Neural cell (in vitro differentiated cells): ENCODE data around the gene GRIA2. TPM values are rescaled to one million over a fixed set of nuclear protein-coding genes. Genes with fewer than 3 reads are reported as not detected.

Source experiments
- H2AFZ ChIP-seq: fragments of 200-600, 300-800 bp; sonication (generic), shearing (Covaris generic); 2 replicates; pipeline ENCODE4 v1.6.0; 2014; ENCODE audit warnings: low read depth, mild to moderate bottlenecking, antibody characterized with exemption, low read length, moderate library complexity
- H3F3A ChIP-seq: fragments of 200-600 bp; shearing (Covaris generic); 2 replicates; pipeline ENCODE4 v1.6.1; 2016; ENCODE audit warnings: mild to moderate bottlenecking, moderate library complexity, mixed read lengths, antibody characterized with exemption, low read length; ENCODE audit not compliant: insufficient read depth, poor library complexity, severe bottlenecking
- H3K27ac ChIP-seq: fragments of 200-600, 300-800 bp; sonication (generic), shearing (Covaris generic); 2 replicates; pipeline ENCODE4 v1.5.1; 2014; ENCODE audit warnings: mild to moderate bottlenecking, low read length, moderate library complexity
- H3K27me3 ChIP-seq: fragments of 300-800, 200-600 bp; sonication (generic), shearing (Covaris generic); 2 replicates; pipeline ENCODE4 v1.6.0; 2014; ENCODE audit warnings: mild to moderate bottlenecking, low read depth, low read length, moderate library complexity; ENCODE audit not compliant: insufficient read depth
- H3K36me3 ChIP-seq: fragments of 300-800, 200-600 bp; sonication (generic), shearing (Covaris generic); 2 replicates; pipeline ENCODE4 v1.5.1; 2014; ENCODE audit warnings: mild to moderate bottlenecking, antibody characterized with exemption, low read length, moderate library complexity; ENCODE audit not compliant: insufficient read depth
- H3K4me2 ChIP-seq: fragments of 300-800, 200-600 bp; sonication (generic), shearing (Covaris generic); 2 replicates; pipeline ENCODE4 v1.6.0; 2014; ENCODE audit warnings: mild to moderate bottlenecking, low read length
- H3K4me3 ChIP-seq: fragments of 300-800, 200-600 bp; sonication (generic), shearing (Covaris generic); 2 replicates; pipeline ENCODE4 v1.5.1; 2014; ENCODE audit warnings: mild to moderate bottlenecking, low read length, moderate library complexity
- H3K79me2 ChIP-seq: fragments of 200-600 bp; shearing (Covaris generic); replicated peaks from 2 replicates; pipeline ENCODE4 v1.6.0; 2014; ENCODE audit warnings: mild to moderate bottlenecking, low read length, moderate library complexity; ENCODE audit not compliant: insufficient read depth
- H3K9ac ChIP-seq: fragments of 300-800, 200-600 bp; sonication (generic), shearing (Covaris generic); 2 replicates; pipeline ENCODE4 v1.6.1; 2016; ENCODE audit warnings: mild to moderate bottlenecking, low read length, mixed read lengths
- H3K9me2 ChIP-seq: fragments of 200-600 bp; shearing (Covaris generic); 2 replicates; pipeline ENCODE4 v1.6.1; 2016; ENCODE audit warnings: mild to moderate bottlenecking, low read length, mixed read lengths; ENCODE audit not compliant: insufficient read depth
- H3K9me3 ChIP-seq: fragments of 200-600, 300-800 bp; sonication (generic), shearing (Covaris generic); 2 replicates; pipeline ENCODE4 v1.6.1; 2016; ENCODE audit warnings: mild to moderate bottlenecking, mixed run types, low read length, moderate library complexity, mixed read lengths
- H4K20me1 ChIP-seq: fragments of 200-600 bp; shearing (Covaris generic); 2 replicates; pipeline ENCODE4 v1.6.1; 2016; ENCODE audit warnings: mild to moderate bottlenecking, mixed run types; ENCODE audit not compliant: insufficient read depth
- CTCF ChIP-seq: fragments of 450-650 bp; IDR thresholded peaks from 2 replicates; pipeline ENCODE4 v1.5.1; 2014; ENCODE audit warnings: antibody characterized with exemption, mild to moderate bottlenecking, moderate library complexity; ENCODE audit not compliant: poor library complexity, severe bottlenecking
- EP300 ChIP-seq: fragments of 450-650 bp; conservative IDR thresholded peaks from 2 replicates; pipeline ENCODE4 v1.6.1; 2014; ENCODE audit warnings: antibody characterized with exemption, mild to moderate bottlenecking, moderate library complexity; ENCODE audit not compliant: poor library complexity, severe bottlenecking
- EZH2 ChIP-seq: fragments of 200-600, 300-800 bp; shearing (Covaris generic), sonication (generic); IDR thresholded peaks from 2 replicates; pipeline ENCODE4 v1.6.1; 2014; ENCODE audit warnings: antibody characterized with exemption, low read length, borderline replicate concordance, mild to moderate bottlenecking; ENCODE audit not compliant: insufficient read depth, poor library complexity, severe bottlenecking
- MXI1 ChIP-seq: fragments of 450-650 bp; conservative IDR thresholded peaks from 2 replicates; pipeline ENCODE4 v1.6.1; 2014; ENCODE audit warnings: antibody characterized with exemption, mild to moderate bottlenecking; ENCODE audit not compliant: poor library complexity, severe bottlenecking
- POLR2AphosphoS5 ChIP-seq: IDR thresholded peaks from 2 replicates; pipeline ENCODE4 v1.6.1; 2012
- RAD21 ChIP-seq: fragments of 450-650 bp; conservative IDR thresholded peaks from 2 replicates; pipeline ENCODE4 v1.6.1; 2014; ENCODE audit warnings: antibody characterized with exemption, mild to moderate bottlenecking, moderate library complexity
- REST ChIP-seq: IDR thresholded peaks from 2 replicates; pipeline ENCODE4 v1.6.1; 2012; ENCODE audit warnings: borderline replicate concordance
- SMC3 ChIP-seq: fragments of 450-650 bp; conservative IDR thresholded peaks from 2 replicates; pipeline ENCODE4 v1.6.1; 2014; ENCODE audit warnings: antibody characterized with exemption, mild to moderate bottlenecking, moderate library complexity; ENCODE audit not compliant: poor library complexity
- TAF1 ChIP-seq: IDR thresholded peaks from 2 replicates; pipeline ENCODE4 v1.6.1; 2012; ENCODE audit warnings: low read depth
- polyA plus RNA-seq: library from polyadenylated mRNA; depleted of rRNA; stranded (reverse); fragments of >200 nt; gene quantifications from 2 replicates; pipeline ENCODE4 v1.2.3, GENCODE V29; 2014

Gene GRIA2
- polyA plus RNA-seq, 1 donor from 2014 or later = 823 TPM

- no peaks in the 10 kb centered on the region for H4K20me1 ChIP-seq
- H3F3A ChIP-seq = peaks cover 8% of the 10 kb centered on the region
- H2AFZ ChIP-seq = no peak overlapping the region
- H3K9me2 ChIP-seq = no peaks in the 10 kb centered on the region
- no peaks in the 10 kb centered on the region for H3K36me3 ChIP-seq
- no peak for TF ChIP-seq POLR2AphosphoS5
- peak; percentile 80 for TF ChIP-seq SMC3
- TF ChIP-seq REST = no peak
- no peak for TF ChIP-seq TAF1
- no peak for TF ChIP-seq EZH2
- peak; percentile 74 for TF ChIP-seq CTCF
- no peak for TF ChIP-seq MXI1
- TF ChIP-seq EP300 = no peak
- peak; percentile 71 for TF ChIP-seq RAD21
- peaks cover 21% of the 10 kb centered on the region for H3K79me2 ChIP-seq
- no peaks in the 10 kb centered on the region for H3K9me3 ChIP-seq
- H3K4me2 ChIP-seq = no peak overlapping the region
- no peak overlapping the region for H3K4me3 ChIP-seq
- no peak overlapping the region for H3K27ac ChIP-seq
- H3K9ac ChIP-seq = no peak overlapping the region
- peaks cover 4% of the 10 kb centered on the region for H3K27me3 ChIP-seq
Measured at GRCh38 chr4:157217708-157218107, 2.8 kb upstream of the GRIA2 start.

GRCh38 chr4:157219711-157220370 is 687 bp upstream of the GRIA2 start:
- H3K36me3 ChIP-seq = no peaks in the 10 kb centered on the region
- H2AFZ ChIP-seq = peak overlapping the region; percentile 54
- H3K79me2 ChIP-seq = peaks cover 42% of the 10 kb centered on the region
- H3K27me3 ChIP-seq = peaks cover 4% of the 10 kb centered on the region
- H3K4me3 ChIP-seq = peak overlapping the region; percentile 71
- peak overlapping the region; percentile 96 for H3K9ac ChIP-seq
- H3K27ac ChIP-seq = peak overlapping the region; percentile 94
- H4K20me1 ChIP-seq = no peaks in the 10 kb centered on the region
- H3K4me2 ChIP-seq = peak overlapping the region; percentile 99
- H3F3A ChIP-seq = peaks cover 10% of the 10 kb centered on the region
- TF ChIP-seq POLR2AphosphoS5 (no peak), CTCF (no peak), REST (no peak), EZH2 (no peak), EP300 (no peak), SMC3 (no peak)
- no peaks in the 10 kb centered on the region for H3K9me3 ChIP-seq
- no peaks in the 10 kb centered on the region for H3K9me2 ChIP-seq
